DMS153 treated with DMSO at 0.1 percent for 48 hours (cell line): ENCODE results near the gene DTX2.
"Not testable (repeated sequence)": the region's sequence is repeated elsewhere in the genome, so short reads cannot be mapped to it uniquely, and the experiment has no call there.

Experiments used
- DNase-seq: peaks from one replicate; lab custom pipeline; 2025; ENCODE audit not compliant: unreplicated experiment; lab: John Stamatoyannopoulos, UW

The DTX2 gene

GRCh38 chr7:76511200-76511910 lies 49.8 kb downstream of the DTX2 start:
- DNase-seq = not testable (repeated sequence)

GRCh38 chr7:76511911-76512885 lies 50.7 kb downstream of the DTX2 start:
- not testable (repeated sequence) for DNase-seq

GRCh38 chr7:76512941-76513816 lies 51.7 kb downstream of the DTX2 start:
- DNase-seq = no peak

- no peak for DNase-seq
These were observed 52.6 kb downstream of the DTX2 start for GRCh38 chr7:76513817-76514799.

GRCh38 chr7:76514926-76515771 lies 53.6 kb downstream of the DTX2 start:
- DNase-seq = no peak

- no peak for DNase-seq
These were observed 54.5 kb downstream of the DTX2 start for GRCh38 chr7:76515999-76516443.

GRCh38 chr7:76516932-76517331 lies 55.4 kb downstream of the DTX2 start:
- DNase-seq = not testable (repeated sequence)

- not testable (repeated sequence) for DNase-seq
These were observed 64.7 kb downstream of the DTX2 start for GRCh38 chr7:76526183-76526582.

- DNase-seq = not testable (repeated sequence)
These were observed 70.1 kb downstream of the DTX2 start for GRCh38 chr7:76531643-76532042.

- not testable (repeated sequence) for DNase-seq
These were observed 81.7 kb downstream of the DTX2 start, which contains the start of gene SPDYE16 for GRCh38 chr7:76543197-76543596. Gene SPDYE16, minus strand, starts transcription at chr7:76543297. Its CDS starts 1,838 bp downstream, at chr7:76541459.

- peak; percentile 54 for DNase-seq
These were observed 87.7 kb downstream of the DTX2 start for GRCh38 chr7:76549025-76549854.

GRCh38 chr7:76549855-76550248 lies 88.3 kb downstream of the DTX2 start:
- DNase-seq = not testable (repeated sequence)

GRCh38 chr7:76551992-76552391 lies 90.5 kb downstream of the DTX2 start:
- DNase-seq = not testable (repeated sequence)
